AG08395 (cell line): Measurements from ENCODE around the gene IL10RB.
"Not testable (repeated sequence)": the region's sequence is repeated elsewhere in the genome, so short reads cannot be mapped to it uniquely, and the experiment has no call there.

Experiments used
- DNase-seq: peaks from one replicate; pipeline ENCODE4 v3.0.0; 2012; ENCODE audit warnings: mixed read lengths, low spot score

Gene IL10RB

DNA sequence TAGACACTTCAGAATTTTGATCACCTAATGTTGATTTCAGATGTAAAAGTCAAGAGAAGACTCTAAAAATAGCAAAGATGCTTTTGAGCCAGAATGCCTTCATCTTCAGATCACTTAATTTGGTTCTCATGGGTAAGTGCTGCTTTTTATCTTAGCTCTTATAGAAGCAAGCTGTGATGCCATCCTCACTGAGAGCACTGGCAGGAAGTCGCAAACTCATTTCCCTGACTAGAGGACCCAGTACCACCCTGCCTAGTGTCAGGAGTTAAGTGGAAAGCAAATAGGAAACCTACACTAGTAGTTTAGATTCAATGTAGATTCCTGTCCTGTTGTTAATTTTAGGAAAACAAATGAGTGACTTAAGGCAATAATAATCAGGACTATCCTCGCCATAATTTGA lies 24.3 kb upstream of the IL10RB start:
- no peak for DNase-seq

DNA sequence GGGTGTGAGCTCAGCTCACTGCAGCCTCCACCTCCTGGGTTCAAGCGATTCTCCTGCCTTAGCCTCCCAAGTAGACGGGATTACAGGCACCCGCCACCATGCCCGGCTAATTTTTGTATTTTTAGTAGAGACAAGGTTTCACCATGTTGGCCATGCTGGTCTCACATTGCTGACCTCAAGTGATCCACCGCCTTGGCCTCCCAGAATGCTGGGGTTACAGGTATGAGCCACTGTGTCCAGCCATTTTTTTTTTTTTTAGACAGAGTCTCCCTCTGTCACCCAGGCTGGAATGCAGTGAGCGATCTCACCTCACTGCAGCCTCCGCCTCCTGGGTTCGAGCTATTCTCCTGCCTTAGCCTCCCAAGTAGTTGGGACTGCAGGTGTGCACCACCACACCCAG lies 23.3 kb upstream of the IL10RB start:
- DNase-seq = not testable (repeated sequence)

GRCh38 chr21:33244082-33244778 lies 21.9 kb upstream of the IL10RB start:
- DNase-seq = no peak

GRCh38 chr21:33244779-33245105 lies 21.4 kb upstream of the IL10RB start:
- DNase-seq = no peak

GRCh38 chr21:33245289-33245918 lies 20.8 kb upstream of the IL10RB start:
- DNase-seq = no peak

- DNase-seq = no peak
Observed at GRCh38 chr21:33246506-33246905, 19.7 kb upstream of the IL10RB start.

DNA sequence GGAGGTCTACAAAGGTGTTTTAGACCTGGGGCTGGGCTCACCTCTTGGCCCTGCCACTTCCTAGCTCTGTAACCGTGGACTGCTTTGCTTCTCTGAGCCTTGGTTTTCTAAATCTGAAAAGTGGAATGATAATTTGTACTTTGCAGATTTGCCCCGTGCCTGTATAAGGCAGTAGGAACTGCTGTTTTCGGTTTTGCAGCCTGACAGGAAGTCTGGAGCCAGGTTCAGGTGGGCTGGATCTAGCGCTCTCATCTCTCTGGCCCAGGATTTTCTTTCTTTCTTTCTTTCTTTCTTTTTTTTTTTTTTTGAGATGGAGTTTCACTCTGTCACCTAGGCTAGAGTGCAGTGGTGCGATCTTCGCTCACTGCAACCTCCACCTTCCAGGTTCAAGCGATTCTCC lies 19.2 kb upstream of the IL10RB start:
- DNase-seq = no peak

DNA sequence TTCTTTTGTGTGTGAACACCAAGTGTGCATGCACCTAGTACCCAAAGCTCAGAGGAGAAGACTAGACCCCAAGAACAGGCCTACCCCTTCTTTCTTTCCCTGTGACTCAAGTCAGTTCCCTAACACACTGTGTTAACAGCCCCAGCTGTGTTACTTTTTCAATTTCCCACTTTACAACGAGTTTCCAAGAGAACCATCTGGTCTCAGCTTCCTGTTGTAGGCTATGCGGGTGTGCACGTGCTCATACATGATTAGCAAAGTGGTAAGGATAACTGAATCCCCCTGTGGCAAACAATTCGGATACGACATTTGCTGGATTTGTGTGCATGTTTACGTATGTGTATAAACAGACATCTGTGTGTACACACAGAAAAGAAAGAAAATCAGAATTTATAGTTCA lies 18.6 kb upstream of the IL10RB start:
- no peak for DNase-seq

- no peak for DNase-seq
Observed at GRCh38 chr21:33249331-33250002, 16.7 kb upstream of the IL10RB start.

- no peak for DNase-seq
Observed at GRCh38 chr21:33251119-33251518, 15.0 kb upstream of the IL10RB start.

DNA sequence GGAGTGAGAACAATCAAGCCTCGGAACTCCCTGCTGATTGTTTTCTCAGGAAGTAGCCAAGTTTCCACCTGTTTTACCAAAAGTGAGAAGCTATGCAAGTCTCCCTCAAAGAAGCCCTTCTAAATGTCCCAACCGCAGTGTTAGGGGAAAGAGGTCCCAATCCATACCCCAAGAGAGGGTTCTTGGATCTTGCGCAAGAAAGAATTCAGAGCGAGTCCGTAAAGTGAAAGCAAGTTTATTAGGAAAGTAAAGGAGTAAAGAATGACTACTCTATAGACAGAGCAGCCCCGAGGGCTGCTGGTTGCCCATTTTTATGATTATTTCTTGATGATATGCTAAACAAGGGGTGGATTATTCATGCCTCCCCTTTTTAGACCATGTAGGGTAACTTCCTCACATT lies 12.8 kb upstream of the IL10RB start:
- DNase-seq = not testable (repeated sequence)

DNA sequence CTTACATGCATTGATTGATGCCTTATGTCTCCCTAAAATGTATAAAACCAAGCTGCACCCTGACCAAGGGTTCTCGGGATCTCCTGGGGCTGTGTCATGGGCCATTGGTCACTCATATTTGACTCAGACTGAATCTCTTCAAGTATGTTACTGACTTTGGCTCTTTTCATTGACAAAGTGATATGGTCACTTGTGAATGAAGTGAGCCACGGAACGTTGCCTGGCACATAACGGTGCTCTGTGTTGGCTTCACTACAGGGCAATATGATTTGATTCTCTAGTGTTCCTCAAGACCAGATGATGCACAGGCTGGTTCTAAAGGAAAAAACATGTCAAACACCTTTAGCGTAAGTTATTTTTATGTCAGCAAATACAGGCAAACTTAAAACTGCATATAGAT lies 11.4 kb upstream of the IL10RB start:
- DNase-seq = no peak

DNA sequence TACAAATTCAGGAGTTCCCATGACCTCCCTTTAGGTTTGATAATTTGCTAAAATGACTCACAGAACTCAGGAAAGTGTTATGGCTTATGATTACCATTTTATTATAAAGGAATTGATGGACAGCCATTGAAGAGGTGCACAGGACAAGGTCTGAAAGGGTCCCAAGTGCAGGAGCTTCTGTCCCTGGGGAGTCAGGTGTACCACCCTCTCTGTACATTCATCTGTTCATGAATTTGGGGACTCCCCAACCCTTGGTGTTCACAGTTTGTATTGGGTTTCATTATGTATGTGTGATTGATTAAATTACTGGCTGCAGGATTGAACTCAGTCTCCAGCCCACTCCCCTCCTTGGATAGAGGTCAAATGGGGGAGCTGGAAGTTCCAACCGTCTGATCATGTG lies 10.8 kb upstream of the IL10RB start:
- no peak for DNase-seq

DNA sequence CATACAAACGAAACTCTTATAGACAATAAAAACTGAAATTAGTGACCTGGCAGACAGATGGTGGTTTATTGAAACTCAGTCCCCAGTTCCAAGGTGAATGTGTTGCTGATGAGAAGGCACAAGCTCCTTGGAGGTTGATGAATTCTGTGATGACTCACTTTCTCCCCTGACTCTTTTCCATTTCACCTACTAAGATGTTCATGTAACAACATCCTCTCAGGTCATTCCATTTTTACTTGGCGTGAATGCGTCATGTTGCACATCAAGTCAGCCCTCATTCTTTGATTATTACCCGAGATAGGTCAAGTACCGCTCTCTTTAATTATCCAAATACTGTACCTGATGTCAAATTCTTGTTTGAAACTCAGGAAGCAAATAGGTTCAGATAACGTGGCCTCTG lies 10.1 kb upstream of the IL10RB start:
- no peak for DNase-seq

GRCh38 chr21:33257094-33257803 lies 8.9 kb upstream of the IL10RB start:
- no peak for DNase-seq

DNA sequence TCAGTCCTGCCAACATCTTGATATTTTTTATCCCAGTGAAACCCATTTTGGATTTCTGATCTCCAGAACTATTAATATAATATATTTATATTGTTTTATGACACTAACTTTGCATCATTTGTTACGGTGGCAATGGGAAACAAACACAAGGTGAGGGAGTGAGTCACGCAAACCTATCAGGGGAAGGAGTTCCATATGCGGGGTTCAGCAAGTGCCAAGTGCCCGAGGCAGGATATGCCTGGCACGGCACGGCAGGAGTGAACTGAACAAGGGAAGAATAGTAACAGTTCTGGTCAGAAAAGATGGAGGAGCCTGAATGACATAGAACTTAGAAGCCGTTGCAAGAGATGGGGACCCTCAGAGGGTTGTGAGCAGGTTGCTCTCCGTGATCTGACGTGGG lies 7.7 kb upstream of the IL10RB start:
- no peak for DNase-seq

GRCh38 chr21:33259428-33259827 lies 6.7 kb upstream of the IL10RB start:
- DNase-seq = no peak

DNA sequence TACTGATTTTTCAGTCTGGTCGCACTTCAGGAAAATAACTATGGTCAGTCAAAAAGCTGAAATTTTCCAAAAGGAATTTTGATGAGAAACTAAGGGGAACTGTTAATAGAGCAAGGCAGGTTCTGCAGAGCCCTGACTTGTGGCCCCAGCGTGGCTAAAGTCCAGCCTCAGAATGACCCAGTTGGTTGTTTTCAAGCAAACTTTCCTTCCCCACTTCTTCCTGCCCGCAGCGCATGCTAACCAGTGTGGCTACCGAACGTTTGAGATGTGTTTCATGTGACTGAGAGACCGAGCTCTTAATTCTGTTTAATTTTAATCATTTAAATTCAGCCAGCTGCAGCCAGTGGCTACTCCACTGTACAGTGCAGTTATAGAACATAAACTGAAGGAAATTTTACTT lies 6.2 kb upstream of the IL10RB start:
- no peak for DNase-seq

- DNase-seq = no peak
Observed at GRCh38 chr21:33261635-33262034, 4.5 kb upstream of the IL10RB start.

- no peak for DNase-seq
Observed at GRCh38 chr21:33262921-33263320, 3.2 kb upstream of the IL10RB start.

DNA sequence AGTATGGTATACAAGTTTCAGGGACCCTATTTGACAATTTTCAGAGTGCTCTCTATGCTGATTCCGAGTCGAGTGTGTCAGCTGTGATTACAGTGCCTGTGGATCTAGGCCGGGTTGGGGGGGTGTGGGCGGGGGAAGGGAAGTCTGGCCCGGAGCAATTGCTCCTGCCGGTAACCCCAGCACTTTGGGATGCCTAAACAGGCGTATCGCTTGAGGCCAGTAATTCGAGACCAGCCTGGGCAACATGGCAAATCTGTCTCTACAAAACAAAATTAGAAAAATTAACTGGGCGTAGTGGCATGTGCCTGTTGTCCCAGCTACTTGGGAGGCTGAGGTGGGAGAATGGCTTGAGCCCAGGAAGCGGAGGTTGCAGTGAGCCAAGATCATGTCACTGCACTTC lies 1.6 kb upstream of the IL10RB start:
- no peak for DNase-seq

- no peak for DNase-seq
Observed at GRCh38 chr21:33265664-33266049, 510 bp upstream of the IL10RB start.

DNA sequence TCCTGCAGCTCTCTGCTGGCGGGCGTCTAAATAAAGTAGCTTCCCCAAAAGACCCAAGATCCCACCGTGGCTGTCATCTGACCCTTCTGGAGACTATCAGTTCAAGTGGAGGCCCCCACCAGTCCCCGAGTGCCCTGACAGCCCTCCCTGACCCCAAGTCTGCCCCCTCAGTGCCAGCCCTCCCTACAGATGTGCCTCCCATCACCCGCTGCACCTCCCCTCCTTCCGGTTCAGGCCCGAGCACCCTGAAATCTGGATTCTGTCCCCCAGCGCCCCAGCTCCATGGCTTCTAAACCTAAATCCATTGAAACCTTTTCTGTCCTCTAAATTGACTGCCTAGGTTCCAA lies 595 bp downstream of the IL10RB start:
- DNase-seq = no peak
